ENCODE results near the gene CLK2.
"Not testable (repeated sequence)": the region's sequence is repeated elsewhere in the genome, so short reads cannot be mapped to it uniquely, and the experiment has no call there.

The CLK2 gene

DNA sequence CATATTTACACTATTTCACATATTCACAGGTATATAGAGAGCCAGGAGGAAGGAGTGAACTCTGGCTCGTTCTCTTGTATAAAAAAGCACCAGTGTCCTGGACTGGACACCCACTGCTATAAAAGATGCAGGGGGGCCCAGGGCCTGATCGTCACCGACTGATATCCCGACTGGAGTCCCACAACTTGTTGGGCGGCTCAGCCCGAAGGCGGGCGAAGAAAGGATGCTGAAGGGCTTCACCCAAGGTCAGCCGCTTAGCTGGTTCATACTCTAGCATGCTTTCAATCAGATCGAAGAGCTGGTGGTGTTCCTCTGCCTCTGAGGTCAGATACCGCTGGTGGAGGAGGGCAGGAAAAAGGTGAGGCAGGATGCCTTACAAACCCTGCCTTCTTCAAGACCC, 10.2 kb downstream of the CLK2 start:
- no peak for DNase-seq

DNA sequence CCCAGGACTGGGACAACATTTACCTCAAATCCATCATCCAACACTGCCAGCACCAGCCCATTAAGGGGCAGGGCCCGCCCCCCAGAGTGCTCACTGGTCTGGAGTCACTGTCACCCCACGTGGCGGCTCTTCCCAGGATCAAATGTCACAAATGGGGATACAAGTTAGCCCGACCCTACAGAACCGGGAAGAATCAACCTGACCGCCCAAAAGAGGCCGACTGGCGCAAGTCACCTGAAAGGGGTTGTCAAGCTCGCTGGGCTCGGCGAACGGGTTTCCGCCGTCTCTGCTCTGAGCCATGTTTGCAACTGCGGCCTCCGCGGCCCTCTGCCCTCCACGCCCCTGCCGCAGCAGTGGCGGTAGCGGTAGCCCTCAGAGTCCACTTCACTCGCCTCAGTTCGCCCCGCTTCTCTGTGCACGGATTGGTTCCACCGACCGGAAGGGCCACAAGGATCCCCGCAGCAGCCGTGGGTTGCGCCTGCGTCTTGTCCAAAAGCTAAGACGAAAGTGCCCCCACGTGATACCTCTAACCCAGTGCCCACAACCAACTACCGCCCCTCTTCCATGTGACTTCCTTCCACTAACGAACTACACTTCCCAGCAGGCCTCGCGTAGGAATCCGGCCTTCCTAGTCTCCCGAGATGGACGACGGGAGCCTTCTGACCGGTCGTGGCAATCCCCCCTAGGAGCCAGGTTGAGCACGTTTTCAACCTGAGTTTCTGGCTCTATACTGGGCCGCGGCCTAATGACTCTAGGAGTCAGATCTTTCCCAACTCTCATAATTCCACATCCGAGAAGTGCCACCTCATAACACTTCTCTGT, 11.2 kb downstream of the CLK2 start, which contains the start of gene SCAMP3:
TSS of gene SCAMP3 (minus strand) at position 509 of the 822 bp plus-strand sequence. CDS start at position 300, 209 bp downstream.
- peak; percentile 96 for DNase-seq

DNA sequence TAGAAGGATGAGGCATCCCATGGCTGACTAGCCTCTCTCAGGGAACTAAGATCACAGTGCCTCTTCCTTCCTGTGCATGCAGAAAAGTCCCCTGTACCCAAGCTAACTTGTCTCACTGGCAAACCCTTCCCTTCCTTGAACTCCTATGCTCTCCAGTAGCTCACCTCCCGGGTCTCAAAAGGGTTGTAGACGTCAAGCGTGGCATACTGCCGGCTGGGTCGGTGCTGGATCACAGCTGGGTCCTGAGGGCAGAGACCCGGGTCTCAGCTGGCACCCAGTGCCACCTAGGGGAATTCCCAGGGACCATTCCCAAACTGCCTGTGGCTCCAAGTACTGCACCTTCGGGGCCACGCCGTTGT, 11.8 kb downstream of the CLK2 start:
- DNase-seq, result no peak

DNA sequence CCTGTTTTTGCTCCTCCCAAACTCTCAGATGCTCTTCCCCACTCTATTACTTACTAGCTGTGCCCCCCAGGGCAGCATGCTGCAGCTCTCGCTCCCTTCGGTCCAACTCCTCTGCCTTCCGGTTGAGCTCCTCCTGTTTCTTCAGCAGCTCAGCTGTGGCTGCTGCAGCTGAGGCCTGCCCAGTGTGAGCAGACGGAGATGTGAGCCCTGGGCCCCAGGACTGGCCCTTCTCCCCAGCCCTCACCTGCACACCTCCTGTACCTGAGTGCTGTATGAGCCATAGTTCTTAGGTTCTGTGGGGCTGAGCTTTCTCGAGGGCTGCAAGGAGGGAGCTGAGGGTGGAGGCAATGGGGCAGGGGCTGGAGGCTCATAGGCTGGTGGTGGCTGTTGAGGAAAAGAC, 13.0 kb downstream of the CLK2 start:
- no peak for DNase-seq

DNA sequence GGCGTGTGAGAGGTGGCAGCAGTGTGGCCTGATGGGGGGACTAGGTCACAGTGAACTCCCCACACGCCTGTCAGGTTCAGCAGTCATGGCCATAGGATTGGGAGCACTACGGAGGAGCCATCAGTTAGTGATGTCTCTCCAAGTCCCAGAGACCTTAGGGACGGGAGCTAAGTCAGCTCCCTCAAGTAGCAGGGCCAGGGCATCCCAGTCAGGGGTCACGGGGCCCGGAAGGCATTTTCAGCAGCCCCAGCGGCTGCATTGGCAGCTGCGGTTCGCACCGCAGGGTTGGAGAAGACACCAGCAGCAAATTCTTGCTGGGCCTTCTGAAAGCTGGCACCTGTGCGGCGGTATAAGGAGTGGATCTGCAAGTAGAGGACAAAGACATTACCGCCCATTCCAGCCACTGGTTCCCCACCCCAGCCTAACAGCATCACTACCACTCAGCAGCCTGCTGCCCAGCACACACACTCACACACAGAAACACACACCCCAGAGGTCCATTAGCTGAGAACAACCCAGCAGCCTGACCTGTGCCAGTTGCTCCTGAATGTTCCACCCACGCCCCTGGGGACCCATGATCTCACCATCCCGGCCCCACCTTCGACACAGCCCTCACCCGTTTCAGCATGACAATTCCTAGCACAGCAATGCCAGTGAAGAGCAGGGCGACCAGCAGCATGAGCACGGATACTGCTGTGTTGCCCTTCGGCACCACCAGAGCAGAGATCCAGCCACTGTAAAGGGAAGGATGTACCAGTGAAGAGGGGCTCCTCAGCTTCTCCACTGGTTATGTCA, 17.0 kb downstream of the CLK2 start:
- DNase-seq, result no peak

DNA sequence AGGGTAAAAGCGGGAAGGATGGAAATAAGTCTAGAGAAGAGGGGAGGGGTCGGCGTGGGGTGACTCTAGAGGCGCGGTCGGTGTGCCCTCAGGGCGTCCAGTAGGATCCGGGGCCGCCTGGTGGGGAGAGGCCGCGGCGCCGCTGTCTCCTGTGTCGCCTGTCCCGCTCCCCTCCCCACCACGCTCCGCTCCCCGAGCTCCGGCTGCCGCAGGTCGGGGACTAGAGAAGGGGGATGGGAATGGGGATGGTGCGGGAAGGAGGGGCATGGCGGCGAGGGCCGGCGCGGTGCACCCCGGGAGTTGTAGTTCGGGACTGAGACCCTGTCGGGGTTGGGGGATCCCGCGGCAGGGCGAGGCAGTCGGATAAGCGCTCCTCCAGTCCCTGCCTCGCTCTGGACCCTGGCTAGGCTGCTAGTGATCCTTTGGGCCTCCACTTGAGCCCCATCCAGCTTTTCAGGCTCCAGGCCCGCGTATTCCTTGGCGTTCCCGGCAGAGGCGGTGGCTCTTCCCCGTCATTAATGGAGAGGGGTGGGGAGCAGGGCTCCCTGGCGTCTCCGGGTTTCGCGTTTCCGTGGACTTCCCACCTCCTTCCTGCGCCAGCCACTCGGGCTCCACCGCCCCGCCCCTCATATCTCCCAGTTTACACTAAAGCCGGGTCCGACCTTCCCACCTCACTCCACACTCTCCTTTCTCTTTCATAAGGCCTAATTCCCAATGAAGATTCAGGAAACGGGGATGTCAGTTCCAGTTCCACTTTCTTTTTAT, 17.9 kb downstream of the CLK2 start, which contains the start of gene ENTREP3:
TSS of gene ENTREP3 (minus strand) at position 241 of the 765 bp plus-strand sequence. CDS start 606 bp downstream, outside the sequence.
- DNase-seq, result peak; percentile 48

DNA sequence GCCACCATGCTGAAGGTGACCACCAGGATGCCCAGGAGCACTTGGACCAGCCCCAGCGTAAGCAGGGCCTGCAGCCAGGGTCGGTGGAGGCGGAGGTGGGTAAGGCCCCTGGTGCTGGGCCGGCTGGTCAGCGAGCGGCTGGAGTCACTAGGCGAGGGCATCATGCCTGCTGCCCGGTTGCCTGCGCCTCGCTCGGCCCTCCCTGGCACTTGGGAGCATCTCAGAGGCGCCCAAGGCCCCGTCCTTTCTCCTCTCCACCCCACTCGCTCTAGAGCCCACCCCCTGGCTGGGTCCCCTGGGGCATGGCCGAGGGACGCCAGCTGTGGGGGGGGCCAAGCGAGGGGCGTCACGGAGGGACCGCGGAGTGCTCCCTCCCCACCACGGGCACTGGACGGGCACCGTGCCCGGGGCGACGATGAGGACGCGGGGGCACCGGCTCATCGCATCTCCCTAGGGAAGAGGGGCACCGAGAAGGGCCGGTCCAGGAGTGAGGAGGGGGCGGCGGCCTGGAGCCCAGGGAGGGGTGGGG, 18.5 kb downstream of the CLK2 start:
- no peak for DNase-seq

DNA sequence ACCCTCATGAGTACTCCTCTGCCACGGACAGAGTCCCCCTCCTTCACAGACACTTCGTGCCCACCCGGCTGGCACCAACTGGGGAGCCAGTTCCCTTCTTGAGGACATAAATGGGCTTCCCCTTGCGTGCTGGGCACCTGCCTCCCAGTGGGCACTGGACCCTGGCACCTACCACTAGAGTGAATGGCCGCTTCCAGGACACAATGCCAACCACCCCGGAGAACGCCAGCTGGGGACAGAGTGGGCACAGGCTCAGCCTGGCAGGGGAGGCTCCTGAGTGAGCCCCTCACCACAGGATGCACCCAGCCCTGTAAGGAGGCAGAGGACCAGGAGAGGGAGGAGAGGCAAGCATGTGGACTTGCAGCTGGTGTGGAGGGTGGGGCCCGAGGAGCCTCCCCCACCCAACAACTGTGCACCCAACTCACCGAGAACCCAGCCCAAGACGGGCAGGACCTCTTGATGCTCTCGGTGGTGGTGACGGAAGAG, 19.0 kb downstream of the CLK2 start:
- no peak for DNase-seq

DNA sequence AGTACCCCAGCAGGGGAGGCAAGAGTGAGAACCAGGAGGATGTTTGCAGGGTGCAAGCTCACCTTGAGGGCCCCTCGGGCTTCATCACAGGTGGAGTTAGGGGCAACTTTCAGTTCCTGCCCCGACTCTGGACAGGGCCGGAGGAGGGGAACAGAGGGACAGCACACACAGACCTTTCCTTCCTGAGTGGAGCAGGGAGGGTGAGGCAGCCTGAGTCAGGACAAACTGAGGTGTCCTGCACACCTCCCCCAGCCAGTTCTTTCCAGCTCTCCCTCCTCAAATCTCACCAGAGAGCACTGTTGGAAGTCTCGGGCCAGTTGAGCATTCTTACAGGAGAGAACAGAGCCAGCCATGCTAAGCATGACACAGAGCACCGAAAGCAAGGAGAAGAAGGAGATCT, 19.5 kb downstream of the CLK2 start:
- no peak for DNase-seq

DNA sequence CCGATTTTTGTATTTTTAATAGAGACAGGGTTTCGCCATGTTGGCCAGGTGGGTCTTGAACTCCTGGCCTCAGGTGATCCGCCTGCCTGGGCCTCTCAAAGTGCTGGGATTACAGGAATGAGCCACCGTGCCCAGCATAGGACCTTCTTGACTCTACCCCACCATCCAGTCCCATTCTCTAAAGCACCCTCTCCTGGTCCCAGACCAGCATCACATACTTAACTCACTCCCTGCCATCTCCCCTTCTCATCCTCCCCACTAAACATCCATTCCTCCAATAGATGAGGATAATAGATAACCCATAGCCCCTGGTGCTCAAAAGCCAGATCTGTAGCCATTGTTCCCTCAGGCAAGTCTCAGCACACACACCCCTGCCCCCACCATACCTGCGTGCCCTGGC, 20.1 kb downstream of the CLK2 start:
- no peak for DNase-seq

DNA sequence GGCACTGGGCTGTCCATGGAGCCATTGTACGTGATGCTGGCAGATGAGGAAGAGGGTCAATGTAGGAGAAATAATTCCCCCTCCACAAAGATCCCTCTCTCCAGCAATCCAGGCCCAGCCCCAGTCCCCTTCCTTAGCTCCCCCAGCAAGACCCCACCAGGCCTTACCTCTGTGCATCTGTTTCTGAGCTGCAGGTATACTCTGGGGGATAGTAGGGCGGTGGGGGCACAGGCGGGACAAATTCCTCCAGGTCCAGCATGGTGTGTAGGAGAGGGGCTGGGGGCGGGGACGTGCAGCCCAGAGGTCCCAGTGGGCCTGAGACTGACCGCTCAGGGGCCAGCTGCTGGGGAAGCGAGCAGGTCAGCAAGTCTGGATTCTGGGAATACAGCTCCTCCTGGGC, 21.7 kb downstream of the CLK2 start:
- no peak for DNase-seq

DNA sequence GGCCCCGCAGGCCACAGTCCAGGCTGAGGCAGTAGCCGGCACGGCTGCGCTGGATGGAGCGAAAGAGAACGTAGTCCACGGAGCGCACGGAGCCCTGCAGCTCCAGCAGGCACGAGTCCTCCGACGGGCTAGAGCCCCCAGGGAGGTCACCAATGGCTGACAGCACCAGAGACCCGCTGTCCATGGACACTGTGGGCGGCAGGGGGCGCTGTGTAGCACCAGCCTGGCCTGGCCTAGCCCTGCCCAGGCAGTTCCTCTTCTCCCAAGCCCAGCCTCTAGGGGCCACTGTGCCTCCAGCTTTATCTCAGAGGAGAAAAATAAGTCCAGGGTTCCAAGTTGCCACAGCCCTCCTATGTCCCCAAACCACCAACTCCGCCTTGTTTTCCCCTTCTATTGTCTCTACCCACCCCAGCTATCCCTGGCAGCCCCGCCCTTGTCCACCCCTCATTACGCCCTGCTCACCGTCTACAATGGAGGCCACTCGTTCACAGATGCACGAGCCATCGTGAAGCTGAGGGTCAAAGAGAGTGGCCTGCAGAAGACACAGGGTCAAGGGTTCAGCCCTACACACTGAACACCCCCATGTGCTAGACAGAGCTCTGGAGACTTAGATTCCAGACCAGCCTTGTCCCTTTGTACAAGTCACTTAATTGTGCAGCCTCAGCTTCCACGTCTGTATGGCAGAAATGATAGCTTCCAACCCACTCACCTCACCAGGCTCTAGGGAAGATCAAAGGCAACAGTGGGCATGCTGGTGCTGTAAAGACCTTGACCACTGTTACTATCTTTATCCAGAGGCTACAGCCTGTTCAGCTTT, 22.5 kb downstream of the CLK2 start:
- DNase-seq, result peak; percentile 84

DNA sequence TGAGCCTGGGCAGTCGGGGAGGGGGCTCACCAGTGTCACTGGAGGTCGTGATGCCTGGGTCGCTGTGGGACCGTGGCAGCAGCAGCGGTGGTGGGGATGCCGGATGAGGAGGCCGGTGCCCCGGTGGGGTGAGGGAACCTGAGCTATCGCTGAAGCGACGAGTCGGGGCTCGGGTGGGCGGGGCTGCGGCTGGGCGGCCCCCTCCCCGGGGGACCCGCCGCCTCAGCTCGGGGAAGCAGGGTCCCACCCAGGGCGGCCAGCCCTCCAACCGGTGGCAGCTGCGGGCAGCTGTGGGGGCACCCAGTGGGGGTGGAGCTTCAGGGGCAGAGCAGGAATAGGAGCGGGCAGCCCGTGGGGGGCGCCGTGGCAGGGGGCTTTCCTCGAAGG, 23.1 kb downstream of the CLK2 start:
- no peak for DNase-seq

DNA sequence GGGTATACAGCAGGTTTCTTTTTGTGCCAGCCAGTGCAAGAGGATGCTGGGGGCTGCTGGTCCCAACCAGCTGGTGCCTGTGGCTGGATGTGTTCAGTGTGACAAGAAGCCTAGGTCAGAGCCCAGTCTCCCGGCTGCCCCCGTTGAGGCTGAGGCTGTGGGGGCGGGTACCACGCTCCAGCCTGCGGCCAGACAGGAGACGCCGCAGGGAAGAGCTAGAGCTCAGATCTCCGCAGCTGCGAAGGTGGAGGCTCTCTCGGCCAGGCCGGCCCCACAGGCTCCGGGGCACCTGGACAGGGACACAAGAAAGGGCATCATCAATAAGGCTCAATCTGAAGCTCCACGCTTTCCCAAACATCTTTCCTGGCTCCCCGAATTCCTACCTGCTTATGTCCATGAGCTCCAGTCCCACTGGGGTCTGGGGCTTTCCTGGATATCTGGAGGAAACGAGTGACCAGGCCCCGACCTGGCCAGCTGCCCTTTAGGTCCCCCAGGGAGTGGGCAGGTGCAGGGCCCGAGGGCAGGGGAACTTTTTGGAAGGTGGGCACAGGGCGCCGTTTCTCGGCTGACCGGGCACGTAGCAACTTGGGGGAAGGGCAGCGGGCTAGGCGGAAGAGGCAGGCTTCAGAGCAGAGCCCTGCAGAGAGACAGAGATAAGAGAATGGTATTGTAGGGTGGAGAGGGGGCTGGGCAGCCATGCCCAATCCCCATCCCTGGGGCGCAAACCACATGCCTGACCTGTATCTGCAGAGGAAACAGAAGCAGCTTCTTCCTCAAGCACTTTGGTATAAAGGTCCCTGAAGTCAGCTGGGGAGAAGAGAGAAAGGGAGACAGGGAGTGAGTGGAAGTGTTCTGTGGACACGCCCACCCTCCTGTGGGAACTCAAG, 25.4 kb downstream of the CLK2 start:
- no peak for DNase-seq

DNA sequence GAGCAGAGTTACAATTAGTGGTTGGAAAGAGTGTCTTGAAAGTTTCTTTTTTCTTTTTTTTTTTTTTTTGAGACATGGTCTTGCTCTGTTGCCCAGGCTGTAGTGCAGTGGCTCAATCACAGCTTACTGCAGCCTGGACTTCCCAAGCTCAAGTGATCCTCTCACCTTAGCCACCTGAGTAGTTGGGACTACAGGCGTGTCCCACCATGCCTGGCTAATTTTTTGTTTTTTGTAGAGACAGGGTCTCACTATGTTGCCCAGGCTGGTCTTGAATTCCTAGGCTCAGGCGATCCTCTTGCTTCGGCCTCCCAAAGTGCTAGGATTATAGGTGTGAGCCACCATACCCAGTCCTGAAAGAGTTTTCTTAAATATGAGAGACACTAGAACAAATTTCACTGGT, 26.5 kb downstream of the CLK2 start:
- not testable (repeated sequence) for DNase-seq

DNA sequence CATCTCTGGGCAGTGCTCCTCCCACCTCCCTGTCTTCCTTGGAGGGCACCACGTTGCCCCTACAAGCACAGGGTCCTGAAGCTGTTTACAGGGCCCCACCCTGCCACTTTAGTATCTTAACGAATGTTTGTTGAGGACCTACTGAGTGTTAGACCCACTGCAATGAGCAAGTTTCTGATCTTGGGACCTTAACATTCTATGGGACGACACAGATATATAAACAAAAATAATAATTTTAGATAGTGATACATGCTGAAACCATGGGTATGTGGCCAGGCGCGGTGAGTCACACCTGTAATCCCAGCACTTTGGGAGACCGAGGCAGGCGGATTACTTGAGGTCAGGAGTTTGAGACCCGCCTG, 28.2 kb downstream of the CLK2 start:
- no peak for DNase-seq

DNA sequence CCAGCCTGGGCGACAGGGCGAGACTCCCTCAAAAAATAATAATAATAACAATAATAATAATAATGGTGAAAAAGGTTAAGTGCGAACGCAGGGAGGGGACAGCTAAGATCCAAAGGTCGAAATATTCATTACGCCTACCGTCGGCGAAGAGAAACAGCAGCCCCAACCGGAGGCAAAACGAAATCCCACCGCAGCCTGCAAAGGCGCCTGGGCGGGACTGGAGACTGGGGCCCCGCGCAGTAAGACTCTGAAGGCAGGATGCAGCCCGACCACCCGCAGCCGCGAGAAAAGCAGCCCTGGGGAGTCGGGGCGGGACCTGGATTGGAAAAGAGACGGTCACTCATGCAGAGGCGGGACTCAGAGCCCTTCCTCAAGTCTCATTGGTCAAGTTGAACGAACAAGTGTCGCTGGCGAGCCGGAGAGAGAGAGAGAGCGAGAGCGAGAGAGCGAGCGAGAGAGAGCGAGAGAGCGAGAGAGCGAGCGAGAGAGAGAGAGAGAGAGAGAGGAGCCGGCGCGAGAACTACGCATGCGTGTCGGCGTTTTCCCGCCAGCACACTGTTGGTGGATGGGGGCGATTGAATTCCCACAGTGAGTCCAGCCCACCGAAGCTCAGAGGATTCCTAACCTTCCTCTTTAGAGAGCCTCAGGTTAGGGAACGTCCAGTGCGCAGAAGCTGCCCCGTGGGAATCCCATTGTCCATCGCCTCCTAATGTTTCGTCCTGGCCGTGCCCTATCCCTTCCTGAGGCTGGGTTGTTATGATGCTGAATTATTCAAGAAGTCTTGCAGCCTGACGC, 28.7 kb downstream of the CLK2 start:
- peak; percentile 97 for DNase-seq

DNA sequence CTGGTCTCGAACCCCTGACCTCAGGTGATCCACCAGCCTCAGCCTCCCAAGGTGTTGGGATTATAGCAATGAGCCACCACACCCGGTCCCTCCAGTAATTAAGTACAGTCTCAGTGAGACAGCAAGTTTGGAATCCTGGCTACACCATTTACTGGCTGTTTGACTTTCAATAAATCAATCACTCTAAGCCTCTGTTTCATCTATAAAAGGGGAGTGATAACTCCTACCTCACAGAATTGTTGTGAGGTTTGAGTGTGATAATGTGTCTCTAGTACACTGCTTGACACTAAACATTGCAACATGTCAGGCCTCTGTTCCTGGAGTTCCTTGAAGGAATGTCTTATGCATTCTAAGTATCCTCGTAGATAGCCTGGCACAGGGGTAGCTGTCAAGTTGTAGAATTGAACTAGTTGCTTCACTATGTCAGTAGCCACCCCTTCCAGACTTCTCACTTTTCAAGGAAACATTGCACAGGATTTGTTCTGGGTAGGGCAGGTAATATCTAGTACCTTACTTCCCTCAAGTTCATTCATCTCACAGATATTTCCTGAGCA, 30.4 kb downstream of the CLK2 start:
- DNase-seq, result no peak

DNA sequence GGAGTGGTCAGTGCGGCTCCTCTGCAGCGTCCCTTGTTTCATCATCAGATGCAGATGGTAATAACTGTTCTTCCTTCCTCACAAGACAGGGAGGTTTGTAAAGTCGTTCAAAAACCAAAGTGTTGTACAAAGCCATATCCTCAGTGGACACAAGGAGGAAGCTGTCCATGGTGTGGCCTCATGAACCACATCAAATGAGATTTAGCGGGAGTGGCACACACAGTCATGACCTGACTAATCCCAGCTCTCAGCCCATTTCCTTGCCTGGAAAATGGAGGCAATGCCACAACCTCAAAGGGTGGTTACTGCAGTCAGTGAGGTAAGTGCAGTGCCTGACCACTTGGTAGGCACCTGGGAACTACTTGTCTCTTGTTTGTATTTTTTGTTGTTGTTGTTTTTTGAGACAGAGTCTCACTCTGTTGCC, 31.5 kb downstream of the CLK2 start:
- DNase-seq, result no peak

Measured in NCI-H2081 treated with DMSO at 0.1 percent for 48 hours (cell line).